Panc1 (cell line): ENCODE results near the gene MR1. TPM values are rescaled to one million over a fixed set of nuclear protein-coding genes. Genes with fewer than 3 reads are reported as not detected.

Experiments used
- ATAC-seq: fragments of 200-7000 bp; cut with Tn5 transposase; 2 replicates; pipeline ENCODE4 v1.9.1; 2020; ENCODE audit warnings: mild to moderate bottlenecking, moderate library complexity
- BruUV-seq: library from RNA; stranded (reverse); fragments of 400-500 nt; replicated peaks from 2 replicates; lab custom pipeline; 2021; lab: Mats Ljungman, UMichigan
- CTCF ChIA-PET: fragments of 300-600 bp; sonication (Branson Sonifier 250); formaldehyde crosslinking; loops from one replicate; lab custom pipeline; 2022; ENCODE audit warnings: antibody characterized with exemption; lab: Charles Lee
- POLR2A ChIA-PET: fragments of 300-600 bp; sonication (Branson Sonifier 250); formaldehyde crosslinking; loops from one replicate; lab custom pipeline; 2022; ENCODE audit warnings: antibody characterized with exemption; lab: Charles Lee
- DNase-seq: peaks from one replicate; pipeline ENCODE4 v3.0.0-alpha.2; 2010; ENCODE audit warnings: low read depth, low spot score
- H3K27ac ChIP-seq: 2 replicates; pipeline ENCODE4 v1.5.1; 2011; ENCODE audit warnings: mild to moderate bottlenecking, low read length, inconsistent platforms
- H3K27me3 ChIP-seq: fragments of 200-500 bp; sonication (Bioruptor generic); 2 replicates; pipeline ENCODE4 v1.6.0; 2014; ENCODE audit warnings: low read length, inconsistent platforms; ENCODE audit not compliant: control insufficient read depth, insufficient read depth
- H3K36me3 ChIP-seq: fragments of 200-500 bp; sonication (Bioruptor generic); 2 replicates; pipeline ENCODE4 v1.5.1; 2014; ENCODE audit warnings: inconsistent platforms, mild to moderate bottlenecking, low read length, moderate library complexity; ENCODE audit not compliant: control insufficient read depth, insufficient read depth
- H3K4me1 ChIP-seq: 2 replicates; pipeline ENCODE4 v1.5.1; 2011; ENCODE audit warnings: inconsistent platforms, mild to moderate bottlenecking, low read length, moderate library complexity; ENCODE audit not compliant: control insufficient read depth, insufficient read depth
- H3K4me3 ChIP-seq, 2 experiments: 2 replicates each; pipeline ENCODE4 v1.5.1; 2011 to 2012; ENCODE audit warnings: low read depth in 2 of 2, low read length in 2 of 2, mild to moderate bottlenecking in 2 of 2, inconsistent platforms in 1 of 2, moderate library complexity in 1 of 2
- H3K9me3 ChIP-seq: fragments of 200-500 bp; sonication (Bioruptor generic); 2 replicates; pipeline ENCODE4 v1.5.1; 2014; ENCODE audit warnings: low read depth, mild to moderate bottlenecking, inconsistent platforms, low read length, moderate library complexity; ENCODE audit not compliant: control insufficient read depth, insufficient read depth
- CTCF ChIP-seq: fragments of 450-650 bp; IDR thresholded peaks from 2 replicates; pipeline ENCODE4 v1.5.1; 2017; ENCODE audit warnings: mild to moderate bottlenecking
- POLR2AphosphoS5 ChIP-seq: IDR thresholded peaks from 2 replicates; pipeline ENCODE4 v1.6.1; 2012; ENCODE audit warnings: mild to moderate bottlenecking, low read depth, low read length, moderate library complexity
- SIN3A ChIP-seq: IDR thresholded peaks from 2 replicates; pipeline ENCODE4 v1.6.1; 2012; ENCODE audit warnings: low read depth, mild to moderate bottlenecking, low read length, moderate library complexity, borderline replicate concordance; ENCODE audit not compliant: insufficient read depth
- TCF7L2 ChIP-seq: IDR thresholded peaks from 2 replicates; pipeline ENCODE4 v1.6.1; 2011; ENCODE audit warnings: mild to moderate bottlenecking, low read depth, low read length, inconsistent platforms
- in situ Hi-C: cut with HindIII; loops from 2 replicates; pipeline ENCODE4 v1.10.0; 2016; ENCODE audit warnings: low sequenced_read_pairs, low pct_unique_long_range_greater_than_20kb
- intact Hi-C: fragments of 100-400 bp; cut with micrococcal nuclease; formaldehyde crosslinking; loops from one replicate; pipeline ENCODE4 v1.10.0; 2022; ENCODE audit not compliant: unreplicated experiment
- total RNA-seq: library from RNA; stranded (reverse); gene quantifications from one replicate; pipeline ENCODE4 v1.2.1, GENCODE V29; 2021; ENCODE audit not compliant: unreplicated experiment
- TF ChIP-seq, protein P1 (sequence below), 2 experiments: IDR thresholded peaks; 2 replicates each; pipeline ENCODE4 v1.6.1; 2011 to 2012; ENCODE audit warnings: low read depth in 2 of 2, control low read depth in 1 of 2, low read length in 1 of 2, mild to moderate bottlenecking in 1 of 2, moderate library complexity in 1 of 2; ENCODE audit not compliant: insufficient read depth in 1 of 2

Gene MR1
- total RNA-seq, 1 experiment from 2014 or later = 3.9 TPM

- Histone ChIP-seq H3K36me3 (no peaks in the 10 kb centered on the region), H3K27me3 (no peaks in the 10 kb centered on the region), H3K4me3 (peak overlapping the region; percentile 50 to 52), H3K27ac (peak overlapping the region; percentile 86), H3K9me3 (no peaks in the 10 kb centered on the region), H3K4me1 (peaks cover 65% of the 10 kb centered on the region)
- CTCF ChIA-PET = interaction anchor here (0.9 to 1.1 kb wide), 2 partner anchors 16 to 377 kb away, joined by 3 to 5 read pairs; no protein-coding TSS in a partner anchor
- POLR2A ChIA-PET = interaction anchor here (0.9 to 2.4 kb wide), 2 partner anchors 30 to 603 kb away, joined by 14 to 21 read pairs; partner anchors contain the start of gene ACBD6
- BruUV-seq = no TSS peak
- DNase-seq (no peak), ATAC-seq (no peak)
- in situ Hi-C loops = no loop called here
- TF ChIP-seq TCF7L2 = no peak
- no peak for TF ChIP-seq CTCF
- no peak for TF ChIP-seq POLR2AphosphoS5
- no peak for TF ChIP-seq SIN3A
- TF ChIP-seq, protein P1, sequence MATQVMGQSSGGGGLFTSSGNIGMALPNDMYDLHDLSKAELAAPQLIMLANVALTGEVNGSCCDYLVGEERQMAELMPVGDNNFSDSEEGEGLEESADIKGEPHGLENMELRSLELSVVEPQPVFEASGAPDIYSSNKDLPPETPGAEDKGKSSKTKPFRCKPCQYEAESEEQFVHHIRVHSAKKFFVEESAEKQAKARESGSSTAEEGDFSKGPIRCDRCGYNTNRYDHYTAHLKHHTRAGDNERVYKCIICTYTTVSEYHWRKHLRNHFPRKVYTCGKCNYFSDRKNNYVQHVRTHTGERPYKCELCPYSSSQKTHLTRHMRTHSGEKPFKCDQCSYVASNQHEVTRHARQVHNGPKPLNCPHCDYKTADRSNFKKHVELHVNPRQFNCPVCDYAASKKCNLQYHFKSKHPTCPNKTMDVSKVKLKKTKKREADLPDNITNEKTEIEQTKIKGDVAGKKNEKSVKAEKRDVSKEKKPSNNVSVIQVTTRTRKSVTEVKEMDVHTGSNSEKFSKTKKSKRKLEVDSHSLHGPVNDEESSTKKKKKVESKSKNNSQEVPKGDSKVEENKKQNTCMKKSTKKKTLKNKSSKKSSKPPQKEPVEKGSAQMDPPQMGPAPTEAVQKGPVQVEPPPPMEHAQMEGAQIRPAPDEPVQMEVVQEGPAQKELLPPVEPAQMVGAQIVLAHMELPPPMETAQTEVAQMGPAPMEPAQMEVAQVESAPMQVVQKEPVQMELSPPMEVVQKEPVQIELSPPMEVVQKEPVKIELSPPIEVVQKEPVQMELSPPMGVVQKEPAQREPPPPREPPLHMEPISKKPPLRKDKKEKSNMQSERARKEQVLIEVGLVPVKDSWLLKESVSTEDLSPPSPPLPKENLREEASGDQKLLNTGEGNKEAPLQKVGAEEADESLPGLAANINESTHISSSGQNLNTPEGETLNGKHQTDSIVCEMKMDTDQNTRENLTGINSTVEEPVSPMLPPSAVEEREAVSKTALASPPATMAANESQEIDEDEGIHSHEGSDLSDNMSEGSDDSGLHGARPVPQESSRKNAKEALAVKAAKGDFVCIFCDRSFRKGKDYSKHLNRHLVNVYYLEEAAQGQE (IDR thresholded peaks at IDR 0.05; ENCODE audit: insufficient read depth in 1 of 2, low read depth in 2 of 2, low read length in 1 of 2) = no peak
- intact Hi-C loops = no loop called here
These were observed 72.2 kb downstream of the MR1 start for GRCh38 chr1:181106022-181106312.

DNA sequence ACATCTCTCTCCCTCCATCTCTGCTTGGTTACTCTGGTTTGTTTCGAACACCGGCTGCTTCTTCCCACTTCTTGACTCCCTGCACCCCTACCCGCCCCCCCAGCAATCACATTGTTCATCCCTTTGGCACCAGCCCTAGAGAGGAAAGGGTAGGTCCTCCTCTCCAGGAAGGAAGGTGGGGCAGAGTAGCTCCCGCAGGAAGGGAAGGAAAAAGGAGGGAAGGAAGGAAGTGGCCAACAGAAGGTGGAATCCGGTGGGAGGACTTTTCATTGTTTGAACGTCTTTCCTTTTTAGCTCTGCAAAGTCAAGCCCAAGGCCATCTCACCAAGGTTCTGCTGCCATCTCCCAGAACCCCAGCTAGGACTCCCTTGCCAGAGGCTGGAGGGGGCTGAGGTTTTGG lies 72.7 kb downstream of the MR1 start:
- Histone ChIP-seq H3K4me1 (peaks cover 60% of the 10 kb centered on the region), H3K27ac (peak overlapping the region; percentile 86), H3K4me3 (no peak overlapping the region), H3K9me3 (no peaks in the 10 kb centered on the region), H3K36me3 (no peaks in the 10 kb centered on the region), H3K27me3 (no peaks in the 10 kb centered on the region)
- ChIA-PET CTCF (interaction anchor here (0.9 to 1.1 kb wide), 2 partner anchors 16 to 378 kb away, joined by 3 to 5 read pairs; no protein-coding TSS in a partner anchor), POLR2A (interaction anchor here (2.4 kb wide), 1 partner anchor 604 kb away, joined by 21 read pairs; the partner anchor contains the start of gene ACBD6)
- DNase-seq (no peak), ATAC-seq (no peak)
- in situ Hi-C loops = no loop called here
- intact Hi-C loops = no loop called here
- no TSS peak for BruUV-seq
- TF ChIP-seq, protein P1 (IDR thresholded peaks at IDR 0.05; ENCODE audit: insufficient read depth in 1 of 2, low read depth in 2 of 2, low read length in 1 of 2) = no peak
- TF ChIP-seq SIN3A (no peak), TCF7L2 (no peak), POLR2AphosphoS5 (no peak), CTCF (no peak)
